Cortex of kidney (tissue), 1 donor: ENCODE results near the gene IGFBP5.

Source experiments
- DNase-seq: peaks from one replicate; lab custom pipeline; 2025; lab: John Stamatoyannopoulos, UW

The IGFBP5 gene

GRCh38 chr2:216713691-216714336 is 18.5 kb upstream of the IGFBP5 start:
- no peak for DNase-seq

- DNase-seq, result no peak
These were observed 16.0 kb upstream of the IGFBP5 start for GRCh38 chr2:216711348-216711747.

- DNase-seq, result no peak
These were observed 15.4 kb upstream of the IGFBP5 start for GRCh38 chr2:216710551-216711301.

- DNase-seq, result no peak
These were observed 7.4 kb upstream of the IGFBP5 start for GRCh38 chr2:216702756-216703155.

- no peak for DNase-seq
These were observed 6.2 kb upstream of the IGFBP5 start for GRCh38 chr2:216701544-216701943.

GRCh38 chr2:216700781-216701180 is 5.4 kb upstream of the IGFBP5 start:
- no peak for DNase-seq

GRCh38 chr2:216700088-216700567 is 4.8 kb upstream of the IGFBP5 start:
- no peak for DNase-seq

GRCh38 chr2:216698895-216699294 is 3.5 kb upstream of the IGFBP5 start:
- DNase-seq, result no peak

- DNase-seq, result no peak
These were observed 2.9 kb upstream of the IGFBP5 start for GRCh38 chr2:216698293-216698692.

- DNase-seq, result no peak
These were observed 1.6 kb upstream of the IGFBP5 start for GRCh38 chr2:216696751-216697560.

- no peak for DNase-seq
These were observed 972 bp upstream of the IGFBP5 start for GRCh38 chr2:216696321-216696720.

- DNase-seq, result no peak
These were observed 527 bp downstream of the IGFBP5 start for GRCh38 chr2:216694826-216695217.

- DNase-seq, result no peak
These were observed 1.1 kb downstream of the IGFBP5 start for GRCh38 chr2:216694082-216694825.

- DNase-seq, result no peak
These were observed 1.8 kb downstream of the IGFBP5 start for GRCh38 chr2:216693414-216694080.

GRCh38 chr2:216692636-216693413 is 2.5 kb downstream of the IGFBP5 start:
- DNase-seq, result no peak

- DNase-seq, result no peak
These were observed 4.3 kb downstream of the IGFBP5 start for GRCh38 chr2:216690853-216691741.

- DNase-seq, result no peak
These were observed 4.9 kb downstream of the IGFBP5 start for GRCh38 chr2:216690456-216690852.

- no peak for DNase-seq
These were observed 6.0 kb downstream of the IGFBP5 start for GRCh38 chr2:216689397-216689796.

GRCh38 chr2:216688731-216689340 is 6.5 kb downstream of the IGFBP5 start:
- no peak for DNase-seq
